Stimulated activated CD8-positive, alpha-beta memory T cell treated with anti-CD3 and anti-CD28 coated beads, Interleukin-4, amount 100 ng/mL, for 4 hours (primary cell): ENCODE data around the gene ATP8B1.

Experiments used
- DNase-seq, 2 donors: peaks; one replicate each; pipeline ENCODE4 v3.0.0-alpha.2; 2020; ENCODE audit warnings: low read depth in 2 of 2, low spot score in 1 of 2

The ATP8B1 gene

GRCh38 chr18:57819671-57820460 lies 16.8 kb upstream of the ATP8B1 start:
- DNase-seq: no peak

GRCh38 chr18:57819119-57819518 lies 16.0 kb upstream of the ATP8B1 start:
- no peak for DNase-seq

GRCh38 chr18:57816208-57816954 lies 13.3 kb upstream of the ATP8B1 start:
- no peak for DNase-seq

- DNase-seq: no peak
Observed at GRCh38 chr18:57814555-57814954, 11.4 kb upstream of the ATP8B1 start.

GRCh38 chr18:57813245-57813644 lies 10.1 kb upstream of the ATP8B1 start:
- no peak for DNase-seq

- no peak for DNase-seq
Observed at GRCh38 chr18:57812126-57812477, 9.0 kb upstream of the ATP8B1 start.

GRCh38 chr18:57811477-57812125 lies 8.5 kb upstream of the ATP8B1 start:
- DNase-seq: no peak

- no peak for DNase-seq
Observed at GRCh38 chr18:57809190-57809589, 6.1 kb upstream of the ATP8B1 start.

GRCh38 chr18:57807336-57808117 lies 4.4 kb upstream of the ATP8B1 start:
- DNase-seq: no peak

- no peak for DNase-seq
Observed at GRCh38 chr18:57806978-57807285, 3.8 kb upstream of the ATP8B1 start.

- no peak for DNase-seq
Observed at GRCh38 chr18:57806201-57806977, 3.3 kb upstream of the ATP8B1 start.

- DNase-seq: no peak
Observed at GRCh38 chr18:57805117-57805516, 2.0 kb upstream of the ATP8B1 start.

- DNase-seq: no peak
Observed at GRCh38 chr18:57804557-57804956, 1.4 kb upstream of the ATP8B1 start.

GRCh38 chr18:57802213-57803102 lies 657 bp downstream of the ATP8B1 start:
- DNase-seq: no peak

- no peak for DNase-seq
Observed at GRCh38 chr18:57801761-57802212, 1.3 kb downstream of the ATP8B1 start.

- DNase-seq: no peak
Observed at GRCh38 chr18:57801325-57801724, 1.8 kb downstream of the ATP8B1 start.

- no peak for DNase-seq
Observed at GRCh38 chr18:57798713-57799373, 4.3 kb downstream of the ATP8B1 start.

GRCh38 chr18:57797209-57797651 lies 5.9 kb downstream of the ATP8B1 start:
- no peak for DNase-seq
